HCT116 (cell line): ENCODE data around the gene ACADVL. TPM values are rescaled to one million over a fixed set of nuclear protein-coding genes. Genes with fewer than 3 reads are reported as not detected.

Experiments used
- ATAC-seq: fragments of 200-7000 bp; cut with Tn5 transposase; 2 replicates; pipeline ENCODE4 v1.9.1; 2020; ENCODE audit warnings: mild to moderate bottlenecking, moderate library complexity
- BruUV-seq: library from RNA; stranded (reverse); fragments of 400-500 nt; replicated peaks from 2 replicates; lab custom pipeline; 2021; lab: Mats Ljungman, UMichigan
- CTCF ChIA-PET: fragments of 300-600 bp; sonication (Branson Sonifier 250); formaldehyde crosslinking; loops from one replicate; lab custom pipeline; 2021; ENCODE audit warnings: antibody characterized with exemption; lab: Charles Lee
- POLR2A ChIA-PET: fragments of 300-600, 350-600 bp; sonication (Branson Sonifier 250); formaldehyde crosslinking; loops from one replicate; lab custom pipeline; 2021; ENCODE audit warnings: antibody characterized with exemption; lab: Charles Lee
- RAD21 ChIA-PET, 2 experiments: fragments of 300-600 bp; sonication (Branson Sonifier 250); formaldehyde crosslinking; loops; one replicate each; lab custom pipeline; 2023; ENCODE audit warnings: low total read pairs in 2 of 2; ENCODE audit not compliant: uncharacterized antibody in 2 of 2, unreplicated experiment in 2 of 2, low non-redundant PET in 1 of 2; lab: Charles Lee
- DNase-seq: peaks from one replicate; pipeline ENCODE4 v3.0.0-alpha.2; 2010; ENCODE audit warnings: low read depth, low spot score
- H2AFZ ChIP-seq: fragments of 200-600 bp; shearing (Covaris generic), sonication (generic); 2 replicates; pipeline ENCODE4 v1.6.1; 2017; ENCODE audit warnings: low read depth, mixed run types, mixed read lengths, antibody characterized with exemption, low read length; ENCODE audit not compliant: poor library complexity, severe bottlenecking
- H3K27ac ChIP-seq: 2 replicates; pipeline ENCODE4 v1.5.1; 2012; ENCODE audit warnings: low read depth, low read length
- H3K27me3 ChIP-seq: fragments of 200-600 bp; sonication (generic); 2 replicates; pipeline ENCODE4 v1.6.1; 2016; ENCODE audit warnings: mixed run types, low read length, mixed read lengths; ENCODE audit not compliant: insufficient read depth
- H3K36me3 ChIP-seq, 2 experiments: fragments of 200-500 bp in 1 of 2; fragments of 200-600 bp in 1 of 2; sonication (Bioruptor generic) in 1 of 2; sonication (generic) in 1 of 2; 2 replicates each; pipeline versions ENCODE4 v1.5.1 to v1.6.1; 2014 to 2016; ENCODE audit warnings: low read length in 2 of 2, inconsistent platforms in 1 of 2, mixed read lengths in 1 of 2, mixed run types in 1 of 2; ENCODE audit not compliant: insufficient read depth in 2 of 2, control insufficient read depth in 1 of 2
- H3K4me1 ChIP-seq, 2 experiments: fragments of 200-600 bp in 1 of 2; sonication (generic) in 1 of 2; 2 replicates each; pipeline versions ENCODE4 v1.5.1 to v1.6.1; 2012 to 2017; ENCODE audit warnings: low read length in 2 of 2, inconsistent platforms in 1 of 2, mild to moderate bottlenecking in 1 of 2, mixed read lengths in 1 of 2, mixed run types in 1 of 2, moderate library complexity in 1 of 2; ENCODE audit not compliant: insufficient read depth in 2 of 2, control insufficient read depth in 1 of 2
- H3K4me2 ChIP-seq: fragments of 200-600 bp; sonication (generic); 2 replicates; pipeline ENCODE4 v1.6.1; 2017; ENCODE audit warnings: mixed run types, low read length, mixed read lengths
- H3K4me3 ChIP-seq, 2 experiments: fragments of 200-600 bp in 1 of 2; sonication (generic) in 1 of 2; replicated peaks in 1 of 2; 2 replicates each; pipeline ENCODE4 v1.5.1; 2011 to 2016; ENCODE audit warnings: low read length in 2 of 2, control low read depth in 1 of 2, low read depth in 1 of 2, mild to moderate bottlenecking in 1 of 2, mixed read lengths in 1 of 2, mixed run types in 1 of 2
- H3K79me2 ChIP-seq: fragments of 200-600 bp; sonication (generic); 2 replicates; pipeline ENCODE4 v1.6.1; 2017; ENCODE audit warnings: mild to moderate bottlenecking, mixed run types, low read length, moderate library complexity, mixed read lengths; ENCODE audit not compliant: insufficient read depth
- H3K9ac ChIP-seq: fragments of 200-600 bp; sonication (generic); 2 replicates; pipeline ENCODE4 v1.6.1; 2016; ENCODE audit warnings: low read length, mixed read lengths
- H3K9me2 ChIP-seq: fragments of 200-600 bp; sonication (generic), shearing (Covaris generic); 2 replicates; pipeline ENCODE4 v1.6.1; 2017; ENCODE audit warnings: mixed run types, mild to moderate bottlenecking, moderate library complexity; ENCODE audit not compliant: insufficient read depth
- H3K9me3 ChIP-seq, 2 experiments: fragments of 200-500 bp in 1 of 2; fragments of 200-600 bp in 1 of 2; sonication (Bioruptor generic) in 1 of 2; sonication (generic) in 1 of 2; 2 replicates each; pipeline ENCODE4 v1.6.1; 2014 to 2017; ENCODE audit warnings: low read length in 2 of 2, mixed read lengths in 2 of 2, inconsistent platforms in 1 of 2, low read depth in 1 of 2, mild to moderate bottlenecking in 1 of 2, mixed run types in 1 of 2, moderate library complexity in 1 of 2; ENCODE audit not compliant: control insufficient read depth in 1 of 2, insufficient read depth in 1 of 2
- H4K20me1 ChIP-seq: fragments of 200-600 bp; sonication (generic), shearing (Covaris generic); 2 replicates; pipeline ENCODE4 v1.6.1; 2017; ENCODE audit warnings: mixed run types, mild to moderate bottlenecking, moderate library complexity; ENCODE audit not compliant: insufficient read depth
- ATF3 ChIP-seq: IDR thresholded peaks from 2 replicates; pipeline ENCODE4 v1.6.1; 2012
- CTCF ChIP-seq, 3 experiments: fragments of 200-600 bp in 1 of 3; sonication (generic) in 1 of 3; IDR thresholded peaks in 2 of 3; conservative IDR thresholded peaks in 1 of 3; 2 replicates each; pipeline ENCODE4 v1.5.1; 2012 to 2017; ENCODE audit warnings: low read depth in 2 of 3, low read length in 2 of 3, antibody characterized with exemption in 1 of 3, borderline replicate concordance in 1 of 3, control low read depth in 1 of 3, mild to moderate bottlenecking in 1 of 3, mixed read lengths in 1 of 3, mixed run types in 1 of 3, moderate library complexity in 1 of 3; ENCODE audit not compliant: insufficient read depth in 1 of 3
- EGR1 ChIP-seq: IDR thresholded peaks from 2 replicates; pipeline ENCODE4 v1.6.1; 2012; ENCODE audit warnings: low read depth
- FOSL1 ChIP-seq: IDR thresholded peaks from 2 replicates; pipeline ENCODE4 v1.6.1; 2012; ENCODE audit warnings: low read depth
- MAX ChIP-seq: IDR thresholded peaks from 2 replicates; pipeline ENCODE4 v1.6.1; 2012
- POLR2A ChIP-seq: IDR thresholded peaks from 2 replicates; pipeline ENCODE4 v1.7.0; 2011; ENCODE audit warnings: borderline replicate concordance; ENCODE audit not compliant: insufficient read depth, insufficient read length; ENCODE audit errors: extremely low read depth
- POLR2AphosphoS5 ChIP-seq: IDR thresholded peaks from 2 replicates; pipeline ENCODE4 v1.6.1; 2011; ENCODE audit warnings: mild to moderate bottlenecking, low read depth, low read length, moderate library complexity
- RAD21 ChIP-seq: IDR thresholded peaks from 2 replicates; pipeline ENCODE4 v1.6.1; 2012; ENCODE audit warnings: low read depth, mild to moderate bottlenecking
- SIN3A ChIP-seq: IDR thresholded peaks from 2 replicates; pipeline ENCODE4 v1.6.1; 2012; ENCODE audit warnings: low read depth
- SP1 ChIP-seq: IDR thresholded peaks from 2 replicates; pipeline ENCODE4 v1.6.1; 2012; ENCODE audit warnings: low read depth
- SRF ChIP-seq: IDR thresholded peaks from 2 replicates; pipeline ENCODE4 v1.6.1; 2012; ENCODE audit warnings: low read depth
- ZFX ChIP-seq: fragments of 450-650 bp; IDR thresholded peaks from 2 replicates; pipeline ENCODE4 v1.6.1; 2017
- ZNF274 ChIP-seq: fragments of 200-500 bp; sonication (Bioruptor generic); IDR thresholded peaks from 2 replicates; pipeline ENCODE4 v1.6.1; 2014; ENCODE audit warnings: mild to moderate bottlenecking, low read depth, low read length, inconsistent platforms
- intact Hi-C: fragments of 100-400 bp; cut with micrococcal nuclease; formaldehyde crosslinking; loops from 2 replicates; pipeline ENCODE4 v1.10.0; 2022
- total RNA-seq: library from RNA; stranded (reverse); gene quantifications from one replicate; pipeline ENCODE4 v1.2.1, GENCODE V29; 2021; ENCODE audit not compliant: unreplicated experiment

The ACADVL gene
- total RNA-seq, 1 experiment from 2014 or later = 554 TPM

GRCh38 chr17:7229504-7229903 lies 9.8 kb downstream of the ACADVL start:
- intact Hi-C loops = no loop called here
- no peak overlapping the region for H2AFZ ChIP-seq
- no peak overlapping the region for H3K4me2 ChIP-seq
- ChIA-PET POLR2A (no interaction called here), RAD21 (no interaction called here), CTCF (interaction anchor here (1.5 kb wide), 1 partner anchor 9 kb away, joined by 4 read pairs; no protein-coding TSS in a partner anchor)
- peaks cover 4% of the 10 kb centered on the region; the same call in 1 of the 2 replicates for H4K20me1 ChIP-seq
- H3K9me3 ChIP-seq = no peaks in the 10 kb centered on the region
- H3K27me3 ChIP-seq = no peaks in the 10 kb centered on the region
- no TSS peak for BruUV-seq
- DNase-seq = no peak
- H3K4me1 ChIP-seq = peaks cover 6 to 33% of the 10 kb centered on the region in 2 experiments; a peak in 3 of 4 replicates
- H3K27ac ChIP-seq = no peak overlapping the region
- H3K79me2 ChIP-seq = peaks cover 49% of the 10 kb centered on the region
- ATAC-seq = no peak
- H3K36me3 ChIP-seq = peaks cover 39 to 41% of the 10 kb centered on the region in 2 experiments
- no peak for TF ChIP-seq ATF3
- no peak for TF ChIP-seq POLR2AphosphoS5
- TF ChIP-seq EGR1 = no peak
- TF ChIP-seq POLR2A = no peak
- no peak for TF ChIP-seq SRF
- no peak for TF ChIP-seq SIN3A
- TF ChIP-seq ZFX = no peak
- no peak for TF ChIP-seq ZNF274
- no peak for TF ChIP-seq FOSL1
- no peak for TF ChIP-seq CTCF (IDR thresholded peaks at IDR 0.05 in 2 of 3, conservative IDR thresholded peaks at IDR 0.05 in 1 of 3; ENCODE audit: borderline replicate concordance in 1 of 3, insufficient read depth in 1 of 3, low read depth in 2 of 3, low read length in 2 of 3)
- TF ChIP-seq RAD21 = no peak
- TF ChIP-seq SP1 = no peak
- no peak for TF ChIP-seq MAX
- TF ChIP-seq, all 23 proteins: peak for 0
- Histone ChIP-seq H3K9me2 (no peaks in the 10 kb centered on the region), H3K4me3 (no peak overlapping the region), H3K9ac (no peak overlapping the region)
